Karpas-422 (cell line): ENCODE data around the gene LTA. TPM values are rescaled to one million over a fixed set of nuclear protein-coding genes. Genes with fewer than 3 reads are reported as not detected.

ENCODE experiments used
- small RNA-seq: library from RNA; depleted of rRNA; stranded (forward); fragments of <200 nt; gene quantifications from one replicate; pipeline ENCODE3, GENCODE V24; 2014
- total RNA-seq: library from RNA; depleted of rRNA; stranded (reverse); fragments of >200 nt; shearing (Covaris generic); gene quantifications from 2 replicates; pipeline ENCODE4 v1.2.3, GENCODE V29; 2014; ENCODE audit warnings: low replicate concordance; rRNA removed

The LTA gene
- total RNA-seq, 1 experiment from 2014 or later, result 128 TPM

Small RNA genes within 50 kb of the gene (small RNA-seq; reads per million reads assigned to genes)
- 29.1 reads per million, percentile 98 among the genes with 10 or more reads in this experiment for gene SNORA38
- 108 reads per million, percentile 99 among the genes with 10 or more reads in this experiment for gene SNORD117
- not detected for gene SNORD84
- not detected for gene UQCRHP1

Other genes starting within 250 kb of the LTA start
- 1,556 and 2,615 TPM in 2 replicates for gene HLA-B, start 215.1 kb upstream of the LTA start, total RNA-seq
- not detected in 2 replicates for gene MICA, start 168.7 kb upstream of the LTA start, total RNA-seq
- gene MICB, start 74.1 kb upstream of the LTA start, total RNA-seq, result 13.2 and 15.7 TPM in 2 replicates
- gene MCCD1, start 43.3 kb upstream of the LTA start, total RNA-seq, result not detected in 2 replicates
- 412 and 561 TPM in 2 replicates for gene DDX39B, start 30.3 kb upstream of the LTA start, total RNA-seq
- 15.2 and 34.9 TPM in 2 replicates for gene ATP6V1G2, start 25.7 kb upstream of the LTA start, total RNA-seq
- gene NFKBIL1, start 24.7 kb upstream of the LTA start, total RNA-seq, result 21.8 and 46.1 TPM in 2 replicates
- gene TNF, start 3.3 kb downstream of the LTA start, total RNA-seq, result 223 and 233 TPM in 2 replicates
- gene LTB, start 10.1 kb downstream of the LTA start, total RNA-seq, result 74.1 and 241 TPM in 2 replicates
- 5.1 and 6.6 TPM in 2 replicates for gene LST1, start 14.0 kb downstream of the LTA start, total RNA-seq
- gene NCR3, start 20.7 kb downstream of the LTA start, total RNA-seq, result not detected in 2 replicates
- 0.76 TPM in 1 of 2 replicates, not detected in the other for gene AIF1, start 42.9 kb downstream of the LTA start, total RNA-seq
- 123 and 147 TPM in 2 replicates for gene PRRC2A, start 48.4 kb downstream of the LTA start, total RNA-seq
- gene BAG6, start 80.4 kb downstream of the LTA start, total RNA-seq, result 145 and 229 TPM in 2 replicates
- 6.7 and 7.6 TPM in 2 replicates for gene APOM, start 83.6 kb downstream of the LTA start, total RNA-seq
- 13.8 and 35.6 TPM in 2 replicates for gene C6orf47, start 88.5 kb downstream of the LTA start, total RNA-seq
- gene GPANK1, start 92.7 kb downstream of the LTA start, total RNA-seq, result 18.6 and 26.2 TPM in 2 replicates
- gene CSNK2B, start 93.8 kb downstream of the LTA start, total RNA-seq, result 178 and 212 TPM in 2 replicates
- gene LY6G5B, start 97.7 kb downstream of the LTA start, total RNA-seq, result 3.4 and 7.3 TPM in 2 replicates
- gene LY6G5C, start 108.8 kb downstream of the LTA start, total RNA-seq, result 0.51 TPM in 1 of 2 replicates, not detected in the other
- gene ABHD16A, start 131.0 kb downstream of the LTA start, total RNA-seq, result 55.6 and 92.1 TPM in 2 replicates
- gene LY6G6F, start 134.6 kb downstream of the LTA start, total RNA-seq, result not detected in 2 replicates
- not detected in 2 replicates for gene LY6G6D, start 143.1 kb downstream of the LTA start, total RNA-seq
- gene LY6G6C, start 149.5 kb downstream of the LTA start, total RNA-seq, result not detected in 2 replicates
- gene MPIG6B, start 151.1 kb downstream of the LTA start, total RNA-seq, result not detected in 2 replicates
- gene DDAH2, start 157.0 kb downstream of the LTA start, total RNA-seq, result 13.3 and 24.0 TPM in 2 replicates
- 385 and 405 TPM in 2 replicates for gene CLIC1, start 164.2 kb downstream of the LTA start, total RNA-seq
- 30.5 and 58.4 TPM in 2 replicates for gene MSH5, start 167.7 kb downstream of the LTA start, total RNA-seq
- gene SAPCD1, start 190.4 kb downstream of the LTA start, total RNA-seq, result 1.8 and 14.0 TPM in 2 replicates
- 0.29 and 0.34 TPM in 2 replicates for gene VWA7, start 205.0 kb downstream of the LTA start, total RNA-seq
- gene VARS1, start 223.5 kb downstream of the LTA start, total RNA-seq, result 38.0 and 43.0 TPM in 2 replicates
- 44.9 and 57.4 TPM in 2 replicates for gene LSM2, start 234.7 kb downstream of the LTA start, total RNA-seq
- gene HSPA1L, start 243.0 kb downstream of the LTA start, total RNA-seq, result 0.72 TPM in 1 of 2 replicates, not detected in the other
- gene HSPA1A, start 243.3 kb downstream of the LTA start, total RNA-seq, result 0.32 TPM in 1 of 2 replicates, not detected in the other